HG03196 (cell line): ENCODE data around the gene SPG11.

ENCODE experiments used
- ATAC-seq: cut with Tn5 transposase; IDR thresholded peaks from one replicate; pipeline ENCODE4 v1.9.1; 2021; ENCODE audit not compliant: unreplicated experiment

SPG11 gene

DNA sequence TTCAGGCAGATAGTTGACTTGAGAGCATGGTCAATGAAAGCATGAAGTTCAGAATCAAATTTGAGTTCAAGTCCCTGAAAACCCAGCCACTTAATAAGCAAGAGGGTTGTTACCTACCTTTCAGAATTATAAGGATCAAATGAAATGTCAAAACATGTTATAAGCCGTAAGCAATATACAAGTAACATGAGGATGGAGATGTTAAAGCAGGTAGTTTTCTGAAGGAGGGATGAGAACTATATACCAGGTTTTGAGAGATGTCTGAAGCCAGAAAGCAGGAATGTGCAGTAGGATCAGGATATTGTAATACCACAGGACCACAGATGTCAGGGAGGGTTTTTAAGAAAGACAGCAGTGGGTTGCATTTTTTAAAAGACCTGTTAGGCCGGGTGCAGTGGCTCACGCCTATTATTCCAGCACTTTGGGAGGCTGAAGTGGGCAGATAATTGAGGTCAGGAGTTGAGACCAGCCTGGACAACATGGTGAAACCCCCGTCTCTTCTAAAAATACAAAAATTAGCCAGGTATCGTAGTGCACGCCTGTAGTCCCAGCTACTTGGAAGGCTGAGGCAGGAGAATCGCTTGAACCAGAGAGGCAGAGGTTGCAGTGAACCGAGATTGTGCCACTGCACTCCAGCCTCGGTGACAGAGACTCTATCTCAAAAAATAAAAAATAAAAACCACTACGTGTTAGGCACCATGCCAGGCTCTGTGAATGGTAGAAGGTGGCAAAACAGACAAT lies 133.4 kb downstream of the SPG11 start:
- ATAC-seq, result no peak

- ATAC-seq, result no peak
Measured at GRCh38 chr15:44527241-44527640, 136.2 kb downstream of the SPG11 start.

DNA sequence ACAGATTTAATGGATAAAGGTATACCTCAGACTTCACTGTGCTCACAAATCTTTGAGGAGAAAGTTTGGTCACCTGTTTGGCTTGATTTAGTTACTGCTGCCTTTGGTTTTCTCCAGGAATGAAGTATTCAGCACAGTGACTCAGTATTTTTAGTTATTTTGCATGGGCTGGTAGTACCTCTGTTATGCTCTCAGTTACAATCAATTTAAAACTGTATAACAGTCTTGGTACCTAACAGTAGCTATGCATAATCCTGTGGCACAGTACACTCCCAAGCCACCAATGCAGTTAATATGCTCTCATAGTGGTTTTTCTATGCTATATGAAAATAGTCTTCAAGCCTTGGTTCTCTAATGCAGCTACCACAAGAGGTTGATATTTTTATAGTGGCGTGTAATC lies 138.4 kb downstream of the SPG11 start:
- no peak for ATAC-seq

DNA sequence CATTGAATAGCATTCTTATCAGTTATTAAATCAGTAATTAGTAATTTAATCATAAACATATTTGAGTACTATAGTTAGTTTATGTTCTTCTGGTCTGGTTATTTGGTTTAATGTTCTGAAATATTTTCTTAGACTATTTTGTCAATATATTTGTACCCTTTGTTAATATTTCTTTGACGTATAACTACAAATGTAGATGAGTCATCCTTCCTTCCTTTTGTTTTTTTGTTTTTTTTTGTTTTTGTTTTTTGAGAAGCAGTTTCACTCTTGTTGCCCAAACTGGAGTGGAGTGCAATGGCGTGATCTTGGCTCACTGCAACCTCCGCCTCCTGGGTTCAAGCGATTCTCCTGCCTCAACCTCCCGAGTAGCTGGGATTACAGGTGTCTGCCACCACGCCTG lies 143.9 kb downstream of the SPG11 start:
- ATAC-seq, result no peak

DNA sequence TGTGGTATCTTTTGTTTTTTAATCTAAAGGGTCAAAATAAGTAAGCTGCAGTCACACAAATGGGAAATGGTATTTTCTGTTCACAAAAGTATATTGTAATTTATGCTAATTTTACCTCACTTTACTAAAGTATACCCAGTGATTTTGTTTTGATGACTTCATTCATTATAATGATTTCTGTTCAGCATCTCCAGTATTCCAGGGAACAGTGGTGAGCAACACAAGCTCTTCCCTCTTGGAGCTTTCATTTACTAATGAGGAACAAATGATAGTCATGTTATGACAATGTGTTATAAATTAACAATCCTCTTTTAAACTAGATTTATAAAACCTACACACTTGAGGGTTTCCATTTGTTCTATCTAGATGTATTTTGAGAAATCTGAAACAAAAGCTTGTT lies 147.0 kb downstream of the SPG11 start:
- ATAC-seq, result no peak
